PC-3 (cell line): ENCODE results near the gene EMSY. TPM values are rescaled to one million over a fixed set of nuclear protein-coding genes. Genes with fewer than 3 reads are reported as not detected.

Experiments used
- ATAC-seq: fragments of 200-7000 bp; cut with Tn5 transposase; 2 replicates; pipeline ENCODE4 v1.9.1; 2020; ENCODE audit warnings: mild to moderate bottlenecking, moderate library complexity
- BruUV-seq: library from RNA; stranded (reverse); fragments of 400-500 nt; replicated peaks from 2 replicates; lab custom pipeline; 2021; lab: Mats Ljungman, UMichigan
- CTCF ChIA-PET: fragments of 300-600 bp; sonication (Branson Sonifier 250); formaldehyde crosslinking; loops from one replicate; lab custom pipeline; 2022; ENCODE audit warnings: antibody characterized with exemption; lab: Charles Lee
- POLR2A ChIA-PET: fragments of 300-600 bp; sonication (Branson Sonifier 250); formaldehyde crosslinking; loops from one replicate; lab custom pipeline; 2022; ENCODE audit warnings: antibody characterized with exemption; ENCODE audit not compliant: unreplicated experiment; lab: Charles Lee
- DNase-seq: peaks from one replicate; pipeline ENCODE4 v3.0.0-alpha.2; 2015
- H2AFZ ChIP-seq: fragments of 300-600 bp; sonication (generic); 2 replicates; pipeline ENCODE4 v1.6.0; 2016; ENCODE audit warnings: antibody characterized with exemption, low read length
- H3F3A ChIP-seq: fragments of 300-600 bp; sonication (generic); one replicate; pipeline ENCODE4 v1.6.0; 2017; ENCODE audit warnings: antibody characterized with exemption, low read length, control low read depth, mild to moderate bottlenecking; ENCODE audit not compliant: unreplicated experiment
- H3K27ac ChIP-seq: fragments of 300-600 bp; sonication (generic); 2 replicates; pipeline ENCODE4 v1.5.1; 2016; ENCODE audit warnings: mild to moderate bottlenecking, low read length
- H3K27me3 ChIP-seq: fragments of 300-600 bp; sonication (generic); 2 replicates; pipeline ENCODE4 v1.6.1; 2016; ENCODE audit warnings: low read length, mixed read lengths
- H3K36me3 ChIP-seq: fragments of 300-600 bp; sonication (generic); 2 replicates; pipeline ENCODE4 v1.6.1; 2016; ENCODE audit warnings: low read depth, mixed run types, low read length, mixed read lengths
- H3K4me1 ChIP-seq: fragments of 300-600 bp; sonication (generic); 2 replicates; pipeline ENCODE4 v1.5.1; 2016; ENCODE audit warnings: low read length; ENCODE audit not compliant: insufficient read depth
- H3K4me2 ChIP-seq: fragments of 300-600 bp; sonication (generic); 2 replicates; pipeline ENCODE4 v1.6.0; 2016; ENCODE audit warnings: low read length
- H3K4me3 ChIP-seq: fragments of 300-600 bp; sonication (generic); 2 replicates; pipeline ENCODE4 v1.5.1; 2016; ENCODE audit warnings: mild to moderate bottlenecking, low read length, mixed read lengths
- H3K79me2 ChIP-seq: fragments of 300-600 bp; sonication (generic); 2 replicates; pipeline ENCODE4 v1.6.1; 2017; ENCODE audit warnings: low read length, mixed read lengths
- H3K9ac ChIP-seq: fragments of 300-600 bp; sonication (generic); 2 replicates; pipeline ENCODE4 v1.6.0; 2016; ENCODE audit warnings: mild to moderate bottlenecking, low read length
- H3K9me2 ChIP-seq: fragments of 300-600 bp; sonication (generic); replicated peaks from 2 replicates; pipeline ENCODE4 v1.6.1; 2016; ENCODE audit warnings: mixed run types, low read length, mixed read lengths
- H3K9me3 ChIP-seq: fragments of 300-600 bp; sonication (generic); 2 replicates; pipeline ENCODE4 v1.6.1; 2016; ENCODE audit warnings: low read length, mixed read lengths
- H4K20me1 ChIP-seq: fragments of 300-600 bp; sonication (generic); 2 replicates; pipeline ENCODE4 v1.6.1; 2016; ENCODE audit warnings: low read length, mixed read lengths
- EZH2 ChIP-seq: fragments of 300-600 bp; sonication (generic); IDR thresholded peaks from one replicate; pipeline ENCODE4 v1.6.1; 2017; ENCODE audit warnings: antibody characterized with exemption, mild to moderate bottlenecking, low read length; ENCODE audit not compliant: unreplicated experiment
- EZH2phosphoT487 ChIP-seq: fragments of 300-600 bp; sonication (generic); IDR thresholded peaks from 2 replicates; pipeline ENCODE4 v1.6.1; 2018; ENCODE audit warnings: mild to moderate bottlenecking, antibody characterized with exemption, low read length, borderline replicate concordance
- intact Hi-C: fragments of 100-400 bp; cut with micrococcal nuclease; formaldehyde crosslinking; loops from 2 replicates; pipeline ENCODE4 v1.9.0; 2023
- total RNA-seq: library from RNA; depleted of rRNA; stranded (reverse); fragments of >200 nt; gene quantifications from 2 replicates; pipeline ENCODE4 v1.2.3, GENCODE V29; 2014
- TF ChIP-seq, protein P1 (sequence below): fragments of 300-600 bp; sonication (generic); conservative IDR thresholded peaks from 2 replicates; pipeline ENCODE4 v1.5.1; 2017; ENCODE audit warnings: antibody characterized with exemption, low read depth, mild to moderate bottlenecking, low read length

Gene EMSY
- total RNA-seq, 1 experiment from 2014 or later, result 51.1 TPM

DNA sequence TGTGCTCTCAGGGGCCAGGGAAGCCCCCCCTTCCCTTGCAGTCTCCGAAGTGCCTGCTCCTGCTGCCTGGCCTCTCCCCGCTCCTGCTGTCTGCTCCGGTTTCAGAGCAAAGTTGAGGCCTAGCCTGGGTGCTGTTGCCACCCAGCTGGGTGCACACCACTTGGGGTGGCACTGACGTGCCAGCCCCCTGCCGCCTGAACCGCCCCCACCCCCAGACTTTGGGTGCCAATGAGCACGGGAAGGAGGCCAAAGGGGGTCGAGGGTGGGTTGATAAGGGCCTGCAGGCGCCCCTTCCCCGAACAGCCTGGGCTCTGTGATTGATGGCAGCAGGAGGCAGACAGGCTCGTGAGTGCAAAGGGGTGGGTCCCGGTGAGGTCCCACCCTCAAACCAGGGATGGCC, 48.2 kb downstream of the EMSY start:
- Histone ChIP-seq H3K36me3 (peaks cover 17% of the 10 kb centered on the region), H3K4me2 (no peak overlapping the region), H2AFZ (no peak overlapping the region), H3K79me2 (no peaks in the 10 kb centered on the region; the same call in 1 of the 2 replicates), H3F3A (no peaks in the 10 kb centered on the region), H3K27ac (no peak overlapping the region), H3K4me3 (no peak overlapping the region), H3K9me3 (no peaks in the 10 kb centered on the region), H4K20me1 (peaks cover 4% of the 10 kb centered on the region; the same call in 1 of the 2 replicates), H3K4me1 (no peaks in the 10 kb centered on the region), H3K9me2 (no peaks in the 10 kb centered on the region), H3K27me3 (no peaks in the 10 kb centered on the region), H3K9ac (no peak overlapping the region)
- BruUV-seq, result no TSS peak
- POLR2A ChIA-PET, result no interaction called here
- CTCF ChIA-PET, result no interaction called here
- ATAC-seq (no peak), DNase-seq (no peak)
- intact Hi-C loops, result no loop called here
- no peak for TF ChIP-seq EZH2phosphoT487
- TF ChIP-seq EZH2, result no peak
- TF ChIP-seq, protein P1, sequence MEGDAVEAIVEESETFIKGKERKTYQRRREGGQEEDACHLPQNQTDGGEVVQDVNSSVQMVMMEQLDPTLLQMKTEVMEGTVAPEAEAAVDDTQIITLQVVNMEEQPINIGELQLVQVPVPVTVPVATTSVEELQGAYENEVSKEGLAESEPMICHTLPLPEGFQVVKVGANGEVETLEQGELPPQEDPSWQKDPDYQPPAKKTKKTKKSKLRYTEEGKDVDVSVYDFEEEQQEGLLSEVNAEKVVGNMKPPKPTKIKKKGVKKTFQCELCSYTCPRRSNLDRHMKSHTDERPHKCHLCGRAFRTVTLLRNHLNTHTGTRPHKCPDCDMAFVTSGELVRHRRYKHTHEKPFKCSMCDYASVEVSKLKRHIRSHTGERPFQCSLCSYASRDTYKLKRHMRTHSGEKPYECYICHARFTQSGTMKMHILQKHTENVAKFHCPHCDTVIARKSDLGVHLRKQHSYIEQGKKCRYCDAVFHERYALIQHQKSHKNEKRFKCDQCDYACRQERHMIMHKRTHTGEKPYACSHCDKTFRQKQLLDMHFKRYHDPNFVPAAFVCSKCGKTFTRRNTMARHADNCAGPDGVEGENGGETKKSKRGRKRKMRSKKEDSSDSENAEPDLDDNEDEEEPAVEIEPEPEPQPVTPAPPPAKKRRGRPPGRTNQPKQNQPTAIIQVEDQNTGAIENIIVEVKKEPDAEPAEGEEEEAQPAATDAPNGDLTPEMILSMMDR, result no peak

DNA sequence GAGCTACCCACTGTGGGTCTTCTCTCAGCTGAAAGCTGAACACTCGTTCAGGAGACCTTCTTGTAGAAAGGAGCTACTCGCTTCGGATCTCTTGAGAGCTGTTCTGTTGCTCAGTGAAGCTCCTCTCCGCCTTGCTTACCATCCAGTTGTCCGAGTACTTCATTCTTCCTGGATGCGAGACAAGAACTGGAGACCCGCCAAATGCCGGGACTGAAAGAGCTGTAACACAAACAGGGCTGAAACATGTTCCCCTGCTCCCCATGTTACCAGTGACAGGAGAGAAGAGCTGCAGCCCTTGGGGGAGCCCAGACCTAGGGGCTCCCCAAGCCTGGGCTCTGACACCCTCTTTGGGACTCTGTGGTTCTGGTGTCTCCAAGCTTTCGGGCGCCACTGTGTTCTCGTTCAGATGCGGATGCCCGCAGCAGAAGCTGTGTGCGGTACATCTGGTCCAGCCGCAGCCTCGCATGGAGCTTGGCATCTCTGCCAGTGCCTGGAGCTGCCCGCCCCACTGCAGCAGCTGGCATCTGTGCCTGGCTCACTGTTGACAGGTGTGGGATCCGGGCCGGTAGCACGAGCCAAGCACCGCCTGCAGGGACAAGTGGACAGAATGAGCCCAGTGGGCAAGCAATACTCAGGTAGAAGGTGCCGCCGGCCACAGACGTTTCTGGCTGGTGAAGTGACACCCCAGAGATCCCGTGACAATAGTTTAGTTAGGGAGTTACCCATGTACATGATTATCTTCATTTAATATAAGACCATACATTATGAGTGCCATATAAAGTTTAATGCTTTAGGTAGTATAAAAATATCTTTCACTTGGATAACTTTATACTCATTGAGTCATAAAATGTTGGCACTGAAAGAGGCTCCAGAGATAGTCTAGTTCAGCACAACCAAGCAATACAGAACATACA, 49.1 kb downstream of the EMSY start:
- H3K4me1 ChIP-seq, result no peaks in the 10 kb centered on the region
- no peaks in the 10 kb centered on the region for H3K27me3 ChIP-seq
- no peak for DNase-seq
- TF ChIP-seq, protein P1, result no peak
- TF ChIP-seq EZH2phosphoT487, result no peak
- TF ChIP-seq EZH2, result no peak
- H4K20me1 ChIP-seq, result peaks cover 4% of the 10 kb centered on the region; the same call in 1 of the 2 replicates
- ATAC-seq, result peak; percentile 15; the same call in 1 of the 2 replicates
- no peak overlapping the region for H3K4me3 ChIP-seq
- H3K9ac ChIP-seq, result no peak overlapping the region
- CTCF ChIA-PET, result no interaction called here
- no peak overlapping the region for H2AFZ ChIP-seq
- H3K4me2 ChIP-seq, result no peak overlapping the region
- no peaks in the 10 kb centered on the region for H3F3A ChIP-seq
- no peak overlapping the region for H3K27ac ChIP-seq
- no peaks in the 10 kb centered on the region for H3K9me2 ChIP-seq
- intact Hi-C loops, result no loop called here
- H3K79me2 ChIP-seq, result no peaks in the 10 kb centered on the region; the same call in 1 of the 2 replicates
- no peaks in the 10 kb centered on the region for H3K9me3 ChIP-seq
- no TSS peak for BruUV-seq
- peaks cover 20% of the 10 kb centered on the region for H3K36me3 ChIP-seq
- POLR2A ChIA-PET, result no interaction called here

DNA sequence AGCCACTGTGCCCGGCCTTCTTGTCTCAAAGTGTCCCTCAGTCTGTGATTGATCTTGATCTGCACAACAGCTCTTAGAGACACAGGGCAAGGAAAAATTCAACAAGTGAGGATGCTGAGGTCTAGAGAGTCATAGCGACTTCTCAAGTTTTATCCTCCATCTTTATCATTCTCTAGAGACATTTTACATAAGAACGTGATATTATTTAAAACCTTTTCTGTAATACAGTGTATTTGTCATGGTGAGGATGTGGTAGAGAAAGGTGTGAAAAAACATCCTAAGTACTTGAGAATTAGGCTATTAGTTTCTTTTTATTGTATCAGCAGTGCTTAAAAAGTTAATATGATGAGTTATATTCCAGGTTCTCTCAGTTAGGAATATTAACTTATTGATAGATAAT, 50.2 kb downstream of the EMSY start:
- Histone ChIP-seq H3K9me2 (no peaks in the 10 kb centered on the region), H4K20me1 (peaks cover 4% of the 10 kb centered on the region; the same call in 1 of the 2 replicates), H3K79me2 (no peaks in the 10 kb centered on the region; the same call in 1 of the 2 replicates), H3K27me3 (no peaks in the 10 kb centered on the region), H3K4me2 (no peak overlapping the region), H3K9me3 (no peaks in the 10 kb centered on the region), H3F3A (no peaks in the 10 kb centered on the region), H3K9ac (no peak overlapping the region), H3K27ac (no peak overlapping the region), H3K4me3 (no peak overlapping the region), H3K36me3 (peaks cover 20% of the 10 kb centered on the region), H3K4me1 (no peaks in the 10 kb centered on the region), H2AFZ (no peak overlapping the region)
- TF ChIP-seq EZH2phosphoT487, result no peak
- TF ChIP-seq, protein P1, result no peak
- no peak for TF ChIP-seq EZH2
- BruUV-seq, result no TSS peak
- intact Hi-C loops, result no loop called here
- ChIA-PET POLR2A (no interaction called here), CTCF (no interaction called here)
- no peak for ATAC-seq
- DNase-seq, result no peak
